Measurements from ENCODE around the gene TBC1D22A.
"Not testable (repeated sequence)": the region's sequence is repeated elsewhere in the genome, so short reads cannot be mapped to it uniquely, and the experiment has no call there.

The TBC1D22A gene

GRCh38 chr22:47168900-47169800 is 406.7 kb downstream of the TBC1D22A start:
- DNase-seq (ENCODE audit: low read depth in 2 of 2), result no peak

DNA sequence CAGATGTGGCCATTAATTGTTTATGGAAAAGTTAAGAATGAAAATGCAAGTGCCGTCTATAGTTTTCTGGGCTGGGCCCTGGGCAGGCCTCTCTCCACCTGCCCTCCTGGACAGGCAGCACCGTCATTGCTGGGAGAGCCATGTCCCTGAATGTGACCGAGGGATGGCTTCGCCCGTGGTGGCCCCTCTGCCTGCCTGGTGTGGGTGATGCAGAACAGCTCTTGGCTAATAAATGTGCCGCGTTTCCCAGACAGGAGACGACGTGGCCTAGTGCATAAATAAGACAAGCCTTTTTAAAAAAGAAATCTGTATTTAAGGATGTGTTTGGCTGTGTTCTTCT is 407.3 kb downstream of the TBC1D22A start:
- DNase-seq (ENCODE audit: low read depth in 2 of 2), result no peak

- not testable (repeated sequence) for DNase-seq (ENCODE audit: low read depth in 2 of 2)
Measured at GRCh38 chr22:47170511-47171440, 408.3 kb downstream of the TBC1D22A start.

GRCh38 chr22:47171441-47172221 is 409.2 kb downstream of the TBC1D22A start:
- DNase-seq (ENCODE audit: low read depth in 2 of 2), result no peak

GRCh38 chr22:47172771-47173534 is 410.5 kb downstream of the TBC1D22A start:
- DNase-seq (ENCODE audit: low read depth in 2 of 2), result no peak

- no peak for DNase-seq (ENCODE audit: low read depth in 2 of 2)
Measured at GRCh38 chr22:47173535-47174021, 411.1 kb downstream of the TBC1D22A start.

GRCh38 chr22:47174096-47174495 is 411.6 kb downstream of the TBC1D22A start:
- DNase-seq (ENCODE audit: low read depth in 2 of 2), result no peak

DNA sequence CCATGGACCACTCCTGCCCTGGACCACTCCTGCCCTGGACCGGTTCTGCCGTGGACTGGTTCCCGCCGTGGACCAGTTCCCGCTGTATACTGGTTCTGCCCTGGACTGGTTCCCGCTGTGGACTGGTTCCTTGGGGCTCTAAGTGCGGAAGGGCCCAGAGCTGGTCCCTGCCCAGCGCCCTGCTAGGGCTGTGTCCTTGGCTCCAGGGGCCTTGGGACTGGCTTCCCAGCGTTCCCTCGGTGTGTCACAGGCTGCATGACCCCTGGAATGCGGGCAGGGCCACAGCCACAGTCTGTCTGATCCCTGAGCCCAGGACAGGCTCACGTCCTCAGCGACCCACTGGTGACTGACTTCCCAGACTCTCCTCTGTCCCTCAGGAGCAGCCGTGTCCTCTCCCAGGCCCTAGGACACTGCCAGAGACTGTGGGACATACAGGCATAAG is 412.2 kb downstream of the TBC1D22A start:
- no peak for DNase-seq (ENCODE audit: low read depth in 2 of 2)

DNA sequence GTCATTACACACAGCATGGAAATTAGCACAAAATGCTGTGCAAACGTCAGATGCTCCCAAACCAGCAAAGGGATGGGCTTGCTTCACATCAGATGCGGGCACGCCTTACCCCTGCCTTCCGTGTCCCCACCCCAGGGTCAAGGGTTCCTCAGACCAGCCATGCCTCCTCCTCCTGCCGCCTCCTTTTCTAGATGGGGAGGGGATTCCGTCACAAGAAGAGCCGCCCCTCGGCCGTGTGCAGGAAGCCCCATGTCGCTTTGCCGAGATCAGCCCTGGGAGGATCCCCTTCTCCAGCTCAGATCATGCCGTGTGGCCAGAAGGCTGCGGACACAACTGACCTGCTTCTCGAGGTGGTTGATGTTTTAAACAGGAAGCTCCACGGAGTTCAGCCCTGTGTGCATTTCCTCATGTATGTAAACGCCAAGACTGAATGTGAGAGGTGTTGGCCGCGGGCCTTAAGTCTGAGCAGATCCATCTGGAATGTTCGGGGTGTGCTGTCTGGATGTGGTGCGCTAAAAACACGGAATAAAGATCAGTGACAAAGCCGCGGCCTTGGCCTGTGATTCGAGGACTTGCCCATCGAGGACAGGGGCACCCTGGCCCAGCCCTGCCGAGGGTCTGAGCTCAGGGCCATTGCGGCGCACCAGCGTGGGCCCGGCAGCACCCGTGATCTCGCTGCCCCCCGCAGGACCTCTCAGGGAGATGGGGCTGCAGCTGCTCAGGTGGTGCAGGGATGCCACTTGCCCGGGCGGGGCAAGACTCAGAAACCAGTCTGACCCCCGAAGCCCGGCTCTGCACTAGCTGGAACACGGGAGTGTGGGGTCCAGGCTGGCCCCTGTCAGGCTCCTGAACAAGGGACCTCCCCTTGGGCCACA is 412.9 kb downstream of the TBC1D22A start:
- DNase-seq (ENCODE audit: low read depth in 2 of 2), result no peak

DNA sequence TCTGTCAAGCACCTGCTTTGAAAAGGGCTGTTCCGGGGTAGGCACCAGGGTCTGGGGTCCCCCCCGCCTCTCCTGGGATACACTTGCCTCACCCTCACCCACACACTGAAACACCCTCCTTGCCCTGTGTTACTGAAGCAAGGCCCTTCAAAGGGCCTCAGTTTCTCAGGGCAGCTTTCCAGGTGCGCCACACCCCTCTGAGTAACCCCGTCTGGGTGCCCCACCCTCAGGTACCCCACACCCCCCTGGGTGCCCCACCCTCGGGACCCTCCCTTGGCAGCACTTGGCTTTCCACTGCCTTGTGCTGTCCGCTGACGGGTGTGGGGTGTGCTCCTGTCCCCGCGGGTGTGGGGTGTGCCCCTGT is 413.6 kb downstream of the TBC1D22A start:
- no peak for DNase-seq (ENCODE audit: low read depth in 2 of 2)

GRCh38 chr22:47176573-47177333 is 414.3 kb downstream of the TBC1D22A start:
- no peak for DNase-seq (ENCODE audit: low read depth in 2 of 2)

DNA sequence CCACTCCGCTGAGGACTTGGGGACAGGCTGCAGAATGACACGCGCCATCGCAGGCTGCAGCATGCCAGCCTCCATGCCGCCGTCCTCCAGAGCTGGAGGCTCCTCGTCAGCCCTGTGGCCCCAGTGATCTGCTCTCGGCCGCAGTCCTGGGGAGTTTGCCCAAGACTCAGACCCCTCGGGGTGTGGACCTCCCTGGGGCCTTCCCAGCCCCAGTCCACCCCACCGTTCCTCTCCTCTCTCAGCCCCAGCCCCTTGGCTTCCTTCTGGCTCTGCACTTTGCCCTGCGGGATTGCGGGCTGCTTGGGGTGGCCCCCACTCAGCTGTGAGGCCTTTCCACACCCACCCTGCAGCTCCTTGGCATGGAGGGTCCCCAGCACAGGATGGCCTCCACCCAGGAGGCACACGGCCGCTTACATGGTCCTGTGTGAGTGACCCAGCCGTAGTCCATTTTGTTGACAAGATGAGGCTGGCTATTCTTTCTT is 414.9 kb downstream of the TBC1D22A start:
- no peak for DNase-seq (ENCODE audit: low read depth in 2 of 2)

DNA sequence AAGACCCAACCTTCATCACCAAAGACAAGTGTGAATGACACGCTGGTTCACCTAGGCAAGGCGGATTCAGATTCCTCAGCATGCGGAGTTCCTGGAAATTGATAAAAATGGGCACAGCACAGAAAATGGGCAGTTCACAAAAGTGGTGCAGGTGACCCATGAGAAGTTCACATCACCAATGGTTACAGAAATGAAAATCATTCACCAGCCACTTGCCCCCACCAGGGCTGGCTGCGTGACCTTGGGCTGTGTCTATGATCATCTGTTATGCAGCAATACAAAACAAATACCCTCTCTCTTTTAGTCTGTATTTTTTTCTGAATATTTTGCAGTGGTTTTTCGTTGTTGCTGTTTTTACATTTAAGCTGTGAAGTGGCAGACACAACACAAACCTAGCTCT is 415.9 kb downstream of the TBC1D22A start:
- DNase-seq (ENCODE audit: low read depth in 2 of 2), result no peak

DNA sequence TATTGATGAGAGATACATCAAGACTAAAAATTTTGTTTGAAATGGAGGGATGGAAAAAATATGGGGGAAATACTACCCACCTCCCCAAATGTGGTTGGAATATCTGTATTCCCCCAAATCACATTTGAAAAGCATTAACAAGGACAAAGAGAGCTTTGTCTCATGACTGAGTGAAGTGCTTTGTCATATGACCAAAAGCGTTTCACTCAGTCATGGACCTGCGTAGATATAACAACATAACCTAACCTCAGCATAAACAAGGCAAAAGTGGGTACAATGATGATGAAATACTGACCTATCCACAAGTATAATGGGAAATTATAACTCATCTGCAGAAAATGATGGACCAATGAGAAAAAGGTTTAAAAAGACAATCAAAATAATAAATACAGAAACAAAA is 418.3 kb downstream of the TBC1D22A start:
- DNase-seq (ENCODE audit: low read depth in 2 of 2), result no peak

DNA sequence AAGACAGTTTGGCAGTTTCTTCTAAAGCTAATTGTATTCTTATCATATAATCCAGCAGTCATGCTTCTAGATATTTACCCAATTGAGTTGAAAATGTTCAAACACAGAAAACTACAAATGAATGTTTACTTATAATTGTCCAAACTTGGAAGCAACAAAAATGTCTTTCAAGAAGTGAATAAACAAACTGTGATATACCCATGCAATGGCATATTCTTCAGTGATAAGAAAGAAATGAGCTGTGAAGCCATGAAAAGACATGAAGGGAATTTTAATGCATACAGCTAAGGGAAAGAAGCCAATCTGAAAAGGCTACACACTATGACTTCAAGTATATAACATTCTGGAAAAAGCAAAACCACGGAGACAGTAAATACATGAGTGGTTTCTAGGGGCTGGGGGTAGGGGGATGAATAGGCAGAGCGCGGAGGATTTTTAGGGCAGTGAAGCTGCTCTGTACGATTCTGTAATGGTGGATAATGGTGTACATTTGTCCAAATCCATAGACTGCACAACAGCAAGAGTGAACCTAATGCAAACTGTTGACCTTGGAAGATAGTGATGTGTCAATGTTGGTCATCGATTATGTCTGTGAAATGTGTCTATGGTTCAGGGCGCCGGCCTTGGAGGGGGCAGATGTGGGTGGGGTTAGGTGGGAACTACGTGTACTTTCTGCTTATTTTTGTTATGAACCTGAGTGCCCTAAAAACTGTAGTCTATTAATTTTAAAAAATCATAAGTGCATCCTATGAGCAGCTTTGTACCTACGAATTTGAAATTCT is 424.9 kb downstream of the TBC1D22A start:
- DNase-seq (ENCODE audit: low read depth in 2 of 2), result no peak

DNA sequence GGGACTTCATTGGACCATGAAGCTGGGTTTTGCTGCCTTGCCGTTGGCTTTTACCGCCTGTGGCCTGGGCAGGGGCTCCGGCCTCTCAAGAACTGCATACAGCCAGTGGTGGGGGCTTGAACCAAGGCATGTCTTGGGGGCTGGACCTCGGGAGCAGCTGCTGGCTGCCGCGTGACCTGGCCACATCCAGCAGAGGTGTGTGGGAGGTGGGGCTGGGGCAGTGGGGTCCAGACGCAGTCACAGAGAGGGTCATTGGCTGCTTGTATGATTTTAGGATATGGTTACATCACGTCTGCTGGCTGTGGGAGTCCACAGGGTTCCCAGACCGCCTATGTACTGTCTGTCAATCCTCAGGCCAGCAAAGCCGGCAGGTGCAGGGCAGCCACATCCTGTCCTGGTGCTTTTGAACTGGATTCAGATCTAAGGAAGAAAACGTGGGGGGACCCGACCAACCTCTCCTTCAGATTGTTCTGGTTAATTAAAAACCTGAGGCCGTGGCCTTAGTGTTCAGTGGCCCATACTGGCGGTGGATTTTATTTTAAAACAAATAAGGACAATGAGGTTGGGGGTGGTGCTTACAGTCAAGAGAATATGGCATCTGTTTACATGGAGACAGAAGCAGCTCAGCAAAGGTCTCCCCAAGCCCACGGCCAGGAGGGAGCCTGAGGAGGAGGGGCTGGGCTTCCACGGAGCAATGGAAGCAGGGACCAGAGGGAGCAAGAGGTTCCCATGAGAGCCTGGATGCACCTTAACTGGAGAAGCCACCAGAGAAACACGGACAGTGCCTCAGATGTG is 426.0 kb downstream of the TBC1D22A start:
- no peak for DNase-seq (ENCODE audit: low read depth in 2 of 2)

Measured in stimulated activated CD4-positive, alpha-beta T cell treated with anti-CD3 and anti-CD28 coated beads, Interleukin-12 subunit alpha, Interleukin-12 subunit beta, amount 100 ng/mL, for 24 hours (primary cell).